ENCODE measurements around the gene STARD13. TPM values are rescaled to one million over a fixed set of nuclear protein-coding genes. Genes with fewer than 3 reads are reported as not detected.
"Not testable (repeated sequence)": the region's sequence is repeated elsewhere in the genome, so short reads cannot be mapped to it uniquely, and the experiment has no call there.

The STARD13 gene
- total RNA-seq, 2 experiments from 2014 or later = 0.30 to 0.31 TPM

- peaks cover 7% of the 10 kb centered on the region for H3K27me3 Mint-ChIP-seq (ENCODE audit: low read depth)
- no peaks in the 10 kb centered on the region for H3K9me3 Mint-ChIP-seq
- H3K4me1 Mint-ChIP-seq (ENCODE audit: low read depth) = no peaks in the 10 kb centered on the region
- H3K4me3 Mint-ChIP-seq = no peak overlapping the region
- H3K27ac Mint-ChIP-seq = no peak overlapping the region
- DNase-seq = no peak
- CTCF ChIA-PET = no interaction called here
- intact Hi-C loops (cut with micrococcal nuclease) = no loop called here
- H3K36me3 Mint-ChIP-seq (ENCODE audit: low read depth) = no peaks in the 10 kb centered on the region
These were observed 107.2 kb downstream of the STARD13 start for GRCh38 chr13:33178209-33178840.

GRCh38 chr13:33177340-33178208, 108.0 kb downstream of the STARD13 start:
- DNase-seq; H3K4me3 Mint-ChIP-seq; intact Hi-C loops (cut with micrococcal nuclease); CTCF ChIA-PET; H3K9me3 Mint-ChIP-seq; H3K4me1 Mint-ChIP-seq (ENCODE audit: low read depth); H3K36me3 Mint-ChIP-seq (ENCODE audit: low read depth); H3K27me3 Mint-ChIP-seq (ENCODE audit: low read depth); H3K27ac Mint-ChIP-seq: not testable (repeated sequence)

GRCh38 chr13:33176526-33176925, 109.0 kb downstream of the STARD13 start:
- intact Hi-C loops (cut with micrococcal nuclease) = no loop called here
- Mint-ChIP-seq H3K27ac (no peak overlapping the region), H3K9me3 (no peaks in the 10 kb centered on the region), H3K4me1 (ENCODE audit: low read depth) (no peaks in the 10 kb centered on the region), H3K36me3 (ENCODE audit: low read depth) (no peaks in the 10 kb centered on the region), H3K27me3 (ENCODE audit: low read depth) (peaks cover 2% of the 10 kb centered on the region), H3K4me3 (no peak overlapping the region)
- DNase-seq = no peak
- CTCF ChIA-PET = interaction anchor here (1.1 kb wide), 1 partner anchor 53 kb away, joined by 3 read pairs; no protein-coding TSS in a partner anchor

- H3K4me3 Mint-ChIP-seq = no peak overlapping the region
- peaks cover 2% of the 10 kb centered on the region for H3K27me3 Mint-ChIP-seq (ENCODE audit: low read depth)
- H3K36me3 Mint-ChIP-seq (ENCODE audit: low read depth) = no peaks in the 10 kb centered on the region
- H3K27ac Mint-ChIP-seq = no peak overlapping the region
- DNase-seq = no peak
- no peaks in the 10 kb centered on the region for H3K4me1 Mint-ChIP-seq (ENCODE audit: low read depth)
- intact Hi-C loops (cut with micrococcal nuclease) = no loop called here
- CTCF ChIA-PET = interaction anchor here (1.1 kb wide), 1 partner anchor 54 kb away, joined by 3 read pairs; no protein-coding TSS in a partner anchor
- H3K9me3 Mint-ChIP-seq = no peaks in the 10 kb centered on the region
These were observed 109.6 kb downstream of the STARD13 start for GRCh38 chr13:33175991-33176390.

- intact Hi-C loops (cut with micrococcal nuclease) = no loop called here
- H3K27ac Mint-ChIP-seq = no peak overlapping the region
- DNase-seq = no peak
- no peak overlapping the region for H3K4me3 Mint-ChIP-seq
- H3K27me3 Mint-ChIP-seq (ENCODE audit: low read depth) = peaks cover 2% of the 10 kb centered on the region
- H3K9me3 Mint-ChIP-seq = no peaks in the 10 kb centered on the region
- H3K4me1 Mint-ChIP-seq (ENCODE audit: low read depth) = no peaks in the 10 kb centered on the region
- no peaks in the 10 kb centered on the region for H3K36me3 Mint-ChIP-seq (ENCODE audit: low read depth)
- CTCF ChIA-PET = no interaction called here
These were observed 110.6 kb downstream of the STARD13 start for GRCh38 chr13:33174931-33175330.

- Mint-ChIP-seq H3K27me3 (ENCODE audit: low read depth) (peaks cover 5% of the 10 kb centered on the region), H3K27ac (no peak overlapping the region), H3K4me3 (no peak overlapping the region), H3K9me3 (no peaks in the 10 kb centered on the region), H3K4me1 (ENCODE audit: low read depth) (no peaks in the 10 kb centered on the region), H3K36me3 (ENCODE audit: low read depth) (no peaks in the 10 kb centered on the region)
- intact Hi-C loops (cut with micrococcal nuclease) = no loop called here
- no peak for DNase-seq
- CTCF ChIA-PET = no interaction called here
These were observed 111.1 kb downstream of the STARD13 start for GRCh38 chr13:33174491-33174890.

- no peak for DNase-seq
- no peak overlapping the region for H3K27ac Mint-ChIP-seq
- no peak overlapping the region for H3K4me3 Mint-ChIP-seq
- H3K27me3 Mint-ChIP-seq (ENCODE audit: low read depth) = peaks cover 11% of the 10 kb centered on the region
- H3K36me3 Mint-ChIP-seq (ENCODE audit: low read depth) = no peaks in the 10 kb centered on the region
- H3K9me3 Mint-ChIP-seq = no peaks in the 10 kb centered on the region
- intact Hi-C loops (cut with micrococcal nuclease) = no loop called here
- H3K4me1 Mint-ChIP-seq (ENCODE audit: low read depth) = no peaks in the 10 kb centered on the region
- CTCF ChIA-PET = no interaction called here
These were observed 112.6 kb downstream of the STARD13 start for GRCh38 chr13:33172911-33173310.

GRCh38 chr13:33172400-33172799, 113.2 kb downstream of the STARD13 start:
- CTCF ChIA-PET = no interaction called here

GRCh38 chr13:33169273-33169980, 116.1 kb downstream of the STARD13 start:
- no peaks in the 10 kb centered on the region for H3K9me3 Mint-ChIP-seq
- no peak overlapping the region for H3K4me3 Mint-ChIP-seq
- peaks cover 11% of the 10 kb centered on the region for H3K27me3 Mint-ChIP-seq (ENCODE audit: low read depth)
- no peak overlapping the region for H3K27ac Mint-ChIP-seq
- CTCF ChIA-PET = no interaction called here
- DNase-seq = no peak
- H3K4me1 Mint-ChIP-seq (ENCODE audit: low read depth) = no peaks in the 10 kb centered on the region
- intact Hi-C loops (cut with micrococcal nuclease) = no loop called here
- H3K36me3 Mint-ChIP-seq (ENCODE audit: low read depth) = no peaks in the 10 kb centered on the region

More at GRCh38 chr13:33172400-33172799, 113.2 kb downstream of the STARD13 start:
- no peaks in the 10 kb centered on the region for H3K4me1 Mint-ChIP-seq (ENCODE audit: low read depth)
- intact Hi-C loops (cut with micrococcal nuclease) = no loop called here
- no peak for DNase-seq
- H3K27ac Mint-ChIP-seq = no peak overlapping the region
- peaks cover 11% of the 10 kb centered on the region for H3K27me3 Mint-ChIP-seq (ENCODE audit: low read depth)
- no peaks in the 10 kb centered on the region for H3K36me3 Mint-ChIP-seq (ENCODE audit: low read depth)
- no peaks in the 10 kb centered on the region for H3K9me3 Mint-ChIP-seq
- H3K4me3 Mint-ChIP-seq = no peak overlapping the region

GRCh38 chr13:33168321-33168960, 117.1 kb downstream of the STARD13 start:
- intact Hi-C loops (cut with micrococcal nuclease) = no loop called here
- CTCF ChIA-PET = no interaction called here
- Mint-ChIP-seq H3K4me3 (no peak overlapping the region), H3K36me3 (ENCODE audit: low read depth) (no peaks in the 10 kb centered on the region), H3K9me3 (no peaks in the 10 kb centered on the region), H3K27ac (no peak overlapping the region), H3K27me3 (ENCODE audit: low read depth) (peaks cover 11% of the 10 kb centered on the region), H3K4me1 (ENCODE audit: low read depth) (no peaks in the 10 kb centered on the region)
- no peak for DNase-seq

GRCh38 chr13:33167491-33167890, 118.1 kb downstream of the STARD13 start:
- Mint-ChIP-seq H3K4me1 (ENCODE audit: low read depth) (no peaks in the 10 kb centered on the region), H3K27me3 (ENCODE audit: low read depth) (peaks cover 11% of the 10 kb centered on the region), H3K9me3 (peaks cover 4% of the 10 kb centered on the region), H3K27ac (no peak overlapping the region), H3K36me3 (ENCODE audit: low read depth) (no peaks in the 10 kb centered on the region), H3K4me3 (no peak overlapping the region)
- DNase-seq = no peak
- intact Hi-C loops (cut with micrococcal nuclease) = no loop called here
- CTCF ChIA-PET = no interaction called here

GRCh38 chr13:33165787-33166186, 119.8 kb downstream of the STARD13 start:
- H3K27ac Mint-ChIP-seq = no peak overlapping the region
- H3K4me1 Mint-ChIP-seq (ENCODE audit: low read depth) = no peaks in the 10 kb centered on the region
- intact Hi-C loops (cut with micrococcal nuclease) = no loop called here
- peaks cover 6% of the 10 kb centered on the region for H3K9me3 Mint-ChIP-seq
- peaks cover 9% of the 10 kb centered on the region for H3K27me3 Mint-ChIP-seq (ENCODE audit: low read depth)
- H3K36me3 Mint-ChIP-seq (ENCODE audit: low read depth) = no peaks in the 10 kb centered on the region
- H3K4me3 Mint-ChIP-seq = no peak overlapping the region
- CTCF ChIA-PET = no interaction called here
- no peak for DNase-seq
